SK-N-SH treated with all-trans-retinoic acid at 6 μM for 48 hours (cell line): ENCODE results near the gene WSCD2.
A peak's percentile ranks its signal among the peaks of the same experiment; 100 is the strongest.

Experiments
- ATAC-seq: fragments of 200-7000 bp; cut with Tn5 transposase; 3 replicates; pipeline ENCODE4 v1.9.1; 2020; ENCODE audit warnings: mild to moderate bottlenecking, moderate library complexity
- BACH2 ChIP-seq: fragments of 250-450 bp; sonication (Bioruptor Pico); IDR thresholded peaks from 2 replicates; pipeline ENCODE4 v1.9.0; 2021; ENCODE audit warnings: mild to moderate bottlenecking, borderline replicate concordance
- CREB5 ChIP-seq: fragments of 250-450 bp; sonication (Bioruptor Pico); IDR thresholded peaks from 2 replicates; pipeline ENCODE4 v1.5.1; 2020; ENCODE audit warnings: low read depth, mild to moderate bottlenecking, moderate library complexity
- CSDC2 ChIP-seq: fragments of 250-450 bp; sonication (Bioruptor Pico); IDR thresholded peaks from 2 replicates; pipeline ENCODE4 v1.5.0; 2020; ENCODE audit warnings: mild to moderate bottlenecking, moderate library complexity
- CSRNP3 ChIP-seq: fragments of 250-450 bp; sonication (Bioruptor Pico); IDR thresholded peaks from 2 replicates; pipeline ENCODE4 v1.5.1; 2021; ENCODE audit warnings: mild to moderate bottlenecking, moderate library complexity
- ESRRG ChIP-seq: fragments of 250-450 bp; sonication (Bioruptor Pico); IDR thresholded peaks from 2 replicates; pipeline ENCODE4 v1.6.1; 2021; ENCODE audit warnings: mild to moderate bottlenecking
- GLIS3 ChIP-seq: fragments of 250-450 bp; sonication (Bioruptor Pico); IDR thresholded peaks from 2 replicates; pipeline ENCODE4 v1.5.0; 2020; ENCODE audit warnings: mild to moderate bottlenecking, moderate library complexity
- ISL1 ChIP-seq: fragments of 250-450 bp; sonication (Bioruptor Pico); IDR thresholded peaks from 2 replicates; pipeline ENCODE4 v2.1.2; 2022; ENCODE audit warnings: mild to moderate bottlenecking, moderate library complexity
- OSR1 ChIP-seq: fragments of 250-450 bp; sonication (Bioruptor Pico); IDR thresholded peaks from 2 replicates; pipeline ENCODE4 v1.8.0; 2022; ENCODE audit warnings: moderate library complexity, mild to moderate bottlenecking, inconsistent platforms
- PATZ1 ChIP-seq: fragments of 250-450 bp; sonication (Bioruptor Pico); IDR thresholded peaks from 2 replicates; pipeline ENCODE4 v1.8.0; 2020; ENCODE audit warnings: mild to moderate bottlenecking, moderate library complexity, borderline replicate concordance
- PPARA ChIP-seq: fragments of 250-450 bp; sonication (Bioruptor Pico); IDR thresholded peaks from 2 replicates; pipeline ENCODE4 v1.5.0; 2020; ENCODE audit warnings: mild to moderate bottlenecking, borderline replicate concordance
- RARB ChIP-seq: fragments of 250-450 bp; sonication (Bioruptor Pico); IDR thresholded peaks from 2 replicates; pipeline ENCODE4 v1.8.0; 2021; ENCODE audit warnings: mild to moderate bottlenecking, moderate library complexity
- SNAI2 ChIP-seq: fragments of 250-450 bp; sonication (Bioruptor Pico); IDR thresholded peaks from 2 replicates; pipeline ENCODE4 v1.5.0; 2020; ENCODE audit warnings: mild to moderate bottlenecking, moderate library complexity
- TOX ChIP-seq: fragments of 250-450 bp; sonication (Bioruptor Pico); IDR thresholded peaks from 2 replicates; pipeline ENCODE4 v1.8.0; 2021; ENCODE audit warnings: mild to moderate bottlenecking, moderate library complexity, borderline replicate concordance
- TSHZ2 ChIP-seq: fragments of 250-450 bp; sonication (Bioruptor Pico); IDR thresholded peaks from 2 replicates; pipeline ENCODE4 v1.5.0; 2020; ENCODE audit warnings: mild to moderate bottlenecking, moderate library complexity
- ZC3H10 ChIP-seq: fragments of 250-450 bp; sonication (Bioruptor Pico); IDR thresholded peaks from 2 replicates; pipeline ENCODE4 v1.5.1; 2021; ENCODE audit warnings: mild to moderate bottlenecking, moderate library complexity
- ZFP3 ChIP-seq: fragments of 250-450 bp; sonication (Bioruptor Pico); IDR thresholded peaks from 2 replicates; pipeline ENCODE4 v1.5.0; 2020; ENCODE audit warnings: mild to moderate bottlenecking, moderate library complexity
- ZFP30 ChIP-seq: fragments of 450-650 bp; formaldehyde crosslinking; IDR thresholded peaks from 2 replicates; pipeline ENCODE4 v1.5.0; 2022; ENCODE audit warnings: mild to moderate bottlenecking, moderate library complexity
- ZNF70 ChIP-seq: fragments of 450-650 bp; formaldehyde crosslinking; IDR thresholded peaks from 2 replicates; pipeline ENCODE4 v1.5.0; 2020; ENCODE audit warnings: mild to moderate bottlenecking, moderate library complexity
- ZNF8 ChIP-seq: fragments of 450-650 bp; formaldehyde crosslinking; IDR thresholded peaks from 2 replicates; pipeline ENCODE4 v1.5.0; 2020; ENCODE audit warnings: mild to moderate bottlenecking, moderate library complexity

WSCD2 gene

GRCh38 chr12:108129017-108129812, at the start of gene WSCD2:
TSS of gene WSCD2 (plus strand) at chr12:108129288. CDS start at chr12:108195833, 66,545 bp downstream.
- ATAC-seq: peak; percentile 53
- no peak for TF ChIP-seq CSRNP3
- no peak for TF ChIP-seq ISL1 (CRISPR knock-in tag)
- no peak for TF ChIP-seq TOX
- TF ChIP-seq ZFP30 (CRISPR knock-in tag): no peak
- TF ChIP-seq OSR1: no peak
- no peak for TF ChIP-seq TSHZ2
- no peak for TF ChIP-seq CSDC2
- no peak for TF ChIP-seq RARB (CRISPR knock-in tag)
- TF ChIP-seq PATZ1 (CRISPR knock-in tag): no peak
- TF ChIP-seq GLIS3 (CRISPR knock-in tag): no peak
- no peak for TF ChIP-seq PPARA (CRISPR knock-in tag)
- no peak for TF ChIP-seq ZNF70
- no peak for TF ChIP-seq ZNF8

GRCh38 chr12:108079721-108080120, 49.4 kb upstream of the WSCD2 start:
- no peak for TF ChIP-seq ZFP30 (CRISPR knock-in tag)
- TF ChIP-seq ESRRG (CRISPR knock-in tag): no peak
- TF ChIP-seq OSR1: no peak
- TF ChIP-seq BACH2 (CRISPR knock-in tag): no peak

GRCh38 chr12:108080363-108080762, 48.7 kb upstream of the WSCD2 start:
- ATAC-seq: no peak
- no peak for TF ChIP-seq TOX
- no peak for TF ChIP-seq ISL1 (CRISPR knock-in tag)
- TF ChIP-seq ZC3H10 (CRISPR knock-in tag): no peak
- no peak for TF ChIP-seq CREB5 (CRISPR knock-in tag)
- TF ChIP-seq SNAI2: no peak
- TF ChIP-seq OSR1: no peak
- no peak for TF ChIP-seq CSRNP3
- no peak for TF ChIP-seq TSHZ2
- TF ChIP-seq ZFP3 (CRISPR knock-in tag): no peak

More at GRCh38 chr12:108079721-108080120, 49.4 kb upstream of the WSCD2 start:
- no peak for ATAC-seq
